HG03460 (cell line): Measurements from ENCODE around the gene SERPINB8.
"Not testable (repeated sequence)": the region's sequence is repeated elsewhere in the genome, so short reads cannot be mapped to it uniquely, and the experiment has no call there.

Experiments used
- ATAC-seq: cut with Tn5 transposase; IDR thresholded peaks from one replicate; pipeline ENCODE4 v1.9.1; 2021; ENCODE audit not compliant: unreplicated experiment

SERPINB8 gene

GRCh38 chr18:63969942-63970808, at the start of gene SERPINB8:
Gene SERPINB8 (plus strand): TSS chr18:63970081. CDS start chr18:63978309, 8,228 bp downstream.
- peak; percentile 90 for ATAC-seq

- no peak for ATAC-seq
These were observed 47.8 kb upstream of the SERPINB8 start for GRCh38 chr18:63922049-63922448.

GRCh38 chr18:63924551-63924950, 45.3 kb upstream of the SERPINB8 start:
- no peak for ATAC-seq

GRCh38 chr18:63928331-63928730, 41.5 kb upstream of the SERPINB8 start:
- no peak for ATAC-seq

- not testable (repeated sequence) for ATAC-seq
These were observed 40.5 kb upstream of the SERPINB8 start for GRCh38 chr18:63929369-63929768.

- ATAC-seq: no peak
These were observed 39.0 kb upstream of the SERPINB8 start for GRCh38 chr18:63930773-63931354.

- peak; percentile 99 for ATAC-seq
These were observed 33.5 kb upstream of the SERPINB8 start for GRCh38 chr18:63936156-63936931.

- ATAC-seq: peak; percentile 19
These were observed 32.9 kb upstream of the SERPINB8 start for GRCh38 chr18:63936932-63937393.

- no peak for ATAC-seq
These were observed 29.9 kb upstream of the SERPINB8 start for GRCh38 chr18:63940008-63940407.

- not testable (repeated sequence) for ATAC-seq
These were observed 29.3 kb upstream of the SERPINB8 start for GRCh38 chr18:63940543-63941050.

- ATAC-seq: no peak
These were observed 22.7 kb upstream of the SERPINB8 start for GRCh38 chr18:63947051-63947790.

- peak; percentile 87 for ATAC-seq
These were observed 20.7 kb upstream of the SERPINB8 start, which contains the start of gene HMSD for GRCh38 chr18:63949068-63949737. Gene HMSD (plus strand): TSS chr18:63949301. CDS start chr18:63953456, 4,155 bp downstream.

- ATAC-seq: peak; percentile 40
These were observed 18.6 kb upstream of the SERPINB8 start for GRCh38 chr18:63951302-63951705.

- no peak for ATAC-seq
These were observed 16.1 kb upstream of the SERPINB8 start for GRCh38 chr18:63953811-63954210.

- no peak for ATAC-seq
These were observed 13.1 kb upstream of the SERPINB8 start for GRCh38 chr18:63956755-63957154.

- no peak for ATAC-seq
These were observed 9.0 kb upstream of the SERPINB8 start for GRCh38 chr18:63960891-63961290.

- ATAC-seq: no peak
These were observed 8.4 kb upstream of the SERPINB8 start for GRCh38 chr18:63961435-63961980.

GRCh38 chr18:63962137-63962536, 7.7 kb upstream of the SERPINB8 start:
- ATAC-seq: no peak

- peak; percentile 79 for ATAC-seq
These were observed 6.1 kb upstream of the SERPINB8 start for GRCh38 chr18:63963615-63964256.
